Activated CD4-positive, CD25-positive, alpha-beta regulatory T cell treated with anti-CD3 and anti-CD28 coated beads, Interleukin-2, amount 50 U/mL, for 24 hours (primary cell): ENCODE data around the gene ZNF548.

Experiments
- ATAC-seq, 2 donors: fragments of 150-1000 bp; cut with Tn5 transposase; one replicate each; pipeline ENCODE4 v1.10.0; 2021; ENCODE audit warnings: mild to moderate bottlenecking in 1 of 2, moderate library complexity in 1 of 2

ZNF548 gene

DNA sequence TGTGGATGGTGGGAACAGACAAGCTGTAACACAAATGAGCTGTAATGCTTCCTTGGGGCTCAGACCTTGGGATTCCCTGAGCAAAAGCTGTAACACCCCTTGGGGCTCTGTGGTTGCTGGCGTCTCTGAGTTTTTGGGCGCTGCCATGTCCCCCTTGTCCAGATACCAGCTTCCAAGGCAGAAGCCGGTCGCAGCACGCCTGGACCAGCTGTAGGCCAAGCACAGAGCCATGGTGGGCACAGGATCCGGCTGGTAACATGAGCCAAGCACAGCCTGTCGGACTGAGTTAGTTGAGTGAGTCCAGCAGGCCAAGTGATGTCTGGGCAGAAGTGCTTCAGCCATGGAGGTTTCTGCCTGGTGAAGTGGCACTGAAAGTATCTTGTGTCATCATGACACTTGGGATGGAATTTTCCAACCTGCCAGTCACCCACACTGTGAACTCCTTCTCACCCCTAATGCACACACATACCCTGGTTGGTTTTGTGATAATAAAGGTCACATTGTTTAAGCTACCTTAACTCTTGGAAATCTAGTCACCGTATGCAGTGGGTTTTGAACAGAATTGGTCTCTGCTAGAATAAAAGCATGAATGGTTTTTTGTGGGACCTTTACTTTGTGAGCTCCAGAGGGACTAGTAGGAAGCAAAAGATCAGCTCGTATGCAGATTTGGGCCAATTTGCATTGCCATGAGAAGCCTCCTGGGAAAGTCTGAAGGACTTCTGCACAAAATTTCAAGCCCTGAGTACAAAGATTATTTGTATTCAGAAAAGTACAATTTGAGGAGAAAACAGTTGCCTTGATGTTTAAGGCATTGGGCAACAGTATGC lies 14.3 kb downstream of the ZNF548 start:
- ATAC-seq = no peak

DNA sequence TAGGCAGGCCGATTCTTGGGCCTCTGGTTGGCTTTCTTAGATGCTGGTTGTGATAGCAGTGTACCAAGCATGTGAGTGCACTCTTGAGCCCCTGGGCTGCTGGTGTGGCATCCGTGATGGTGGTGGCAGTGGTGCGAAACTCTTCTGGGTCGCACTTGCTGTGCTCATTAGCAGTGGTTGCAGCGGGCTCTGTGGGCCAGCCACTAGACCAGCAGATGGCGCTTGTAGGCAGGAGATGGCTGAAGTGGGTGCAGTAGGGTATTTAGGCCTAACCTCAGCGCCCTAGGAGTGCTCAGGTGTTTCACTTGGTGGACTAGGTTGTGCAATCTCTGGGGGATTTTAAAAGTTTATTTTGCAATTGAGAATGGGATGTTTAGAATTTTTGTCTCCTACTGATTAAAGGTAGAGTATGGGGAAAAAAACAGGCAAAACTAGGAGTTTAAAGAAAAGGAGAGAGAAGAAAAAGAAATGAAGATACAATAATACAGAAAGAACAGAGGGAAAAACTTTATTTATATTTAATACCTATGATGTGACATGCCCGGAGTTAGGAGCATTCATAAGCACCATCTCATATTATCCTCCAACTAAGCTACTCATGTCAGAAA lies 17.0 kb downstream of the ZNF548 start:
- ATAC-seq = peak; percentile 38 to 46

DNA sequence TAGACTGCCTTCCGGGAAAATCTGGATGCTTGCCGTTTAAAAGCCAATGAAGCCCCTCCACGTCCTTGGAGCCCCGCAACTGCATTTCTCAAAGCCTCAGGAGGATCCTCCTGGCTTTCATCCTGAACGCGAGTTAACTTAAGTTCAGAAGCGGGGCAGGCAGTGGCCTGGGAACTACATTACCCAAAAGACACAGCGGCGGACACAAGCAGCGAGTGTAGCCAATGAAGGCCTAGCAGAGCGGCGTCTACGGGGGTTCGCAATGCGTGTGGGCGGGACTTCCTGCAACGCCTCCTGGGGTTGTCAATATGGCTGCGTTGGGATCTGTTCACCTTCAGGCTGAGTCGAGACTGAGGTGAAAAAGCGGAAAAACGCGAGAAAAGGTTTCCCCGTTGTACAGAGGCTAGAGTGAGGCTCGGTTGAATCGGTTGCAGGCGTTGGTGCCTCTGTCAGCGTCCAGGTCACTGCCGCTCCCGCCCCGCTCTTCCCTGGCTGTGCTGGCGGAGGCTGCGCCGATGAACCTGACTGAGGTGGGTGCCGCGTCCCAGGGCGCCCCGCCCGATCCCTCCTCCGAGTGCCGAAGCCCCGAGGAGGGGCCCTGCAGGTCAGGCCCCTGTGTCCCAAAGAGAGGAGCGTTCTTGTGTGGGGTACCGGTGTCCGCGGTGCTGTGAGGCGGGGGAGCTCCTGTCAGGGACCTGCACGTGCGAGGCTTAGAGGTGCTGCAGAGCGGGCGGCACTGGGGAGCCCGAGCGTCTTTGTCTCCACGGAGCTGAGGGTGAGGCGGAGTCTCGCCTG lies 21.4 kb downstream of the ZNF548 start, which contains the start of gene ZNF17:
Gene ZNF17 (plus strand): TSS at position 285 of the 795 bp plus-strand sequence. CDS start 2,455 bp downstream, outside the sequence.
- ATAC-seq = peak; percentile 100

DNA sequence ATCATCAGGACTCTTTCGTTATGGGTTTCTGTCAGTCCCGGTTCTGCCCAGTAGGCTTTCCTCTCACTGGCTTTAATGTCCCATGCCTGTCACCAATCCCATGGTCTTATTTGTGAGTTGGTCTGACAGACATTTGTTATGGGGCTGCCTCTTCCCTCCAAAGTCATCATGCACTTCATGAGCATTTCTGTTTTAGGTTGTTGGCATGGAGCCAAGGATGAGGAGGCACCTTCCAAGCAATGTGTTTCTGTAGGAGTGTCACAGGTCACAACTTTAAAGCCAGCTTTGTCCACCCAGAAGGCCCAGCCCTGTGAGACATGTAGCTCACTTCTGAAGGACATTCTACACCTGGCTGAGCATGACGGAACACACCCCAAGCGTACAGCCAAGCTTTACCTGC lies 29.8 kb downstream of the ZNF548 start:
- no peak for ATAC-seq

DNA sequence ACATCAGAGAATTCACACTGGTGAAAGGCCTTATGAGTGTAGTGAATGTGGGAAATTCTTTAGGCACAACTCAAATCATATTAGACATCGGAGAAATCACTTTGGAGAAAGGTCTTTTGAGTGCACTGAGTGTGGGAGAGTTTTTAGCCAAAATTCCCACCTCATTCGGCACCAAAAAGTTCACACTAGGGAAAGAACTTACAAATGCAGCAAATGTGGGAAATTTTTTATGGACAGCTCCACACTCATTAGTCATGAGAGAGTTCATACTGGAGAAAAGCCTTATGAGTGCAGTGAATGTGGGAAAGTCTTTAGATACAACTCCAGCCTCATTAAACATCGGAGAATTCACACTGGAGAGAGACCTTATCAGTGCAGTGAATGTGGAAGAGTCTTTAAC lies 31.4 kb downstream of the ZNF548 start:
- no peak for ATAC-seq

DNA sequence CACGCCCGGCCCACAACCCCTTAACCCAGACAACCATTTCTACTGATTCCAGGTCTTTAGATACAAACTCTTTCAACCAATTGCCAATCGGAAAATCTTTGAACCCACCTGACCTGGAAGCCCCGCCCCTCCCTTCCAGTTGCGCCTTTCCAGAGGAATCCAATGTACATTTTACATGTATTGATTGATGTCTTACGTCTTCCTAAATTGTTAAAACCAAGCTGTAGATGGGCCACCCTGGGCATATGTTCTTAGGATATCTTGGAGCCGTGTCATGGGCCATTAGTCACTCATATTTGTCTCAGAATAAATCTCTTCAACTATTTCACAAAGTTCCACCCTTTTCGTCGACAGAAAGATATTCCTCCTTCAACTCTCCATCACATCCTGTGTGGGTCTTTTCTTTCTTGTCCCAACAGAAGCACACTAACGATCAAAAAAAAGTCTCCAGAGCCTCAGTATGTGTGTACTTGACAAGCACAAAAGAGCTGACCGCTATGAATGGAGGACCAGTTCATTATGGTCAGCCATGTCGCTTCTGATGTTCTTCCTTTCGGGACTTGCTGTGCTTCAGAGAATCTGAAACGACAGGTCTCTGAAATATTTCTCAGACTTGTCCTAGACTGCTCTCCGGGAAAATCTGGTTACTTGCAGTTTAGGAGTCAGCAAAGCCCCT lies 44.9 kb downstream of the ZNF548 start:
- ATAC-seq = peak in 1 of 2 donors; percentile 1

DNA sequence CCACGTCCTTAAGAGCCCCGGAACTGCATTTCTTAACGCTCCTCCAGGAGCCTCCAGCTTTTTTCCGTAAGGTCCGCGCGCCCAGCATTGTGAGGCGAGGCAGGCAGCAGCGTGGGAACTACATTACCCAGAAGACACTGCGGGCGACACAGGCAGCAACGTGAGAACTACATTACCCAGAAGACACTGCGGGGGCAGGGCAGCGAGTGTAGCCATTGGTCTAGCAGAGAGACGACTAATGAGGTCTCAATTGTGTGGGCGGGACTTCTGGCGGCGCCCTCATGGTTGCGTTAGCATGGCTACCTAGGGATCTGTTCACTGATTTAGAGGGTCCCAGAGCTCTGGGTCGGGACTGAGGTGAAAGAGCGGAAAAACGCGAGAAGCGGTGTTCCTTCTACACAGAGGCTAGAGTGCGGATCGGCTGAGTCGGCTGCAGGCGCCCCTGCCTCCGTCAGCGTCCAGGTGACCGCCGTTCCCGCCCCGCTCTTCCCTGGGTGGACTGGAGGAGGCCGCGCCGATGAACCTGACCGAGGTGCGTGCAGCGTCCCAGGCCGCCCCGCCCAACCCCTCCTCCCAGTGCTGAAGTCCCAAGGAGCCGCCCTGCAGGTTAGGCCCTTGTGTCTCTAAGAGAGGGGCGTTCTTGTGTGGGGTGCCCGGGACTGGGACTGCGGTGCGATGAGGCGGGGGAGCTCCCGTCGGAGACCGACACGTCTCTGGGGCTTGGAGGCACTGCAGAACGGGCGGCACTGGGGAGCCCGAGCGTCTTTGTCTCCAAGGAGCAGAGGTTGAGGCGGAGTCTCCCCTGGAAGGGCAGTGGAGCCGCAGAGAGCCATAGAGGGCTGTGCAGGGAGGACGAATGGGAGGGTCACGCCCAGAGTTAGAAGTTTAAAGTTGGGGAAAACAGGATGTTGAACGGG lies 45.7 kb downstream of the ZNF548 start, which contains the start of gene ZNF749:
Gene ZNF749 (plus strand): TSS at position 264 of the 917 bp plus-strand sequence. CDS start 254 bp downstream, at position 518.
- ATAC-seq = peak; percentile 99 to 100

DNA sequence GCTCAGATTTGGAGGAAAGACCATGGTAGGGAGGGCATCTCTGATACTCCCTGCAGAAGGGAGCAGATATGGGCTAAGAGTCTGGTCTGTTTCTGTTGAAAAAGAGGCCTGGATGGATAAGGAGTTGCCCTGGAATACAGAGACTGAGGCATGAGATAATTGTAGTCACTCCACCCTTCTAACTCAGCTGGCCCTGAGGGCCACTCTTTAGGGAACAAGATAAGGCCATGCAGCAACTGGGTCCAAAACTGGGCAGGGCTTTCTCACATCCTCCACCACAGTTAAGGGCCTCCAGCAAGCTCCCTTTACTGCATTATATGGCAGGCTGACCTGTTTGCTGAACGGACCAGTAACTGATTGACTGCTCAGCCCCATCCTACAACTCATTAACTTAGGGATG lies 46.8 kb downstream of the ZNF548 start:
- ATAC-seq = no peak

DNA sequence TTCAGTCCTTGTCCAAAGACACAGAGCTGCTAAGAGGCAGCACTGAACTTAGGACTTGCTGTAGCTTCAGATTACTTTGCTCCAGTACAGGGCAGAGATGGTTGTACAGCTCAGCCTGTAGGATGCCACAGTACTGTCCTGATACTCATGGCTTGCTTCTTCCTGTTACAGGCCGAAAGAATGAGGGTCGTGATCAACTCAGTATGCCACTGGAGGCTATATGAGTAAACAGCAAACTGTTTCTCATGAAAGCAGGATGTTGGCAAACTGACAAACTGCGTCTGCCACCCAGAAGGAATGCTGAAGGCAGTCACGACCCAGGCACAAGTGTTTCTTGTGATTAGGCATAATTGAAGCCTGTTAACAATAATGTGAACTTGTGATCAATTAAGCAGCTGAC lies 48.3 kb downstream of the ZNF548 start:
- ATAC-seq = no peak

DNA sequence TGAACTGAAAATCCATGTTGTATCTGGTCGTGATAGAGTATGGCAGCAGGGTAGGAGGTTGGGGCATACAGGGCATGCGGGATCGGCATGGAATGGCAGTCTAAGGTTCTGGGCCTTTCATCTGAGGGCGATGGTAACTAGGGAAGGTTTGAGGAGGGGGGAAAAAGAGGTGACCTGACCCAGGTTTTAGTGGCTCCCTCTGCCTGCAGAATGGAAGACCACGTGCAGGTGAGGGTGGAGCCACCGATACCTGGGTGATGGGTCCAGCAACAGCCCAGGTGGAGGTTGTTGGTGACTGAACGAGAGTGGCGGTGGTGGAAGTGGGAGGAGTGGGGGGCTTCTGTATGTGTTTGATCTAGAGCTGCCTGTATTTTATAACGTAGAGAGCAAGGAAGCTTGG lies 49.3 kb downstream of the ZNF548 start:
- ATAC-seq = no peak

DNA sequence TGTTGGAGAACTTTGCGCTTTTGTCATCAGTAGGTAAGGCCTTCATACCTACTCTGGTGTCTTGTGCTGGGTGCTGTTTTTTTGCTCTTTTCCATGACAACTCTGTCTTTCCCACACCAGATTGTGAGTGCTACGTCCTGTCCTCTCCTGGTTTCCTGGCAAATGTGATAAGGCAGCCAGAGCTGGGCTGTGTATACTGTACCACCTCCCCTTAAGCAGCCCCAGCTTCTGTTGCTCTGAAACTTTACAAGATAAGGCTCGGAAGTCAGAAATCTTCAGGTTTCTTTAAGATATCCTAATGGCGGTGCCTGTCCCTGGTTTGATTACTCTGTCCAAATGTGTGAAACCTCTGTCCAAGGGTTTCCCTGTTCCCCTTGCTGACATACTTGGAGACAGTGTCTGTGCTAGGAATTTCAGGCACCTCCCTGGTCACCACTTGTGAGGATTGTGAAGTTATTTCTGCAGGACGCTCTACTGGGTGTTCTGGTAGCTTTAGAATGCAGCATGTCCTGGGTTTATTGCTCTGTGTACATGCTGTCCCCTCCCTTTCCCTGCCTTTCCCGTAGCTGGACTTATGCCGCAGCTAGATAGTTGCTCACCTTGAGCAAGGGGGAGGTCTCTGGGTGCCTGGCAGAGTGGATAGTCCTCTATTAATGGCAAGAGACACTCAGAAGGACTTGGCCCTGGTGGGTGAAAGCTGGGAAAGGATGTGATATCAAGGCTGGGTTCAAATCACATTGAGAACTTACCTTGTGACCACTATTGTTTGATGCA lies 52.5 kb downstream of the ZNF548 start:
- no peak for ATAC-seq

DNA sequence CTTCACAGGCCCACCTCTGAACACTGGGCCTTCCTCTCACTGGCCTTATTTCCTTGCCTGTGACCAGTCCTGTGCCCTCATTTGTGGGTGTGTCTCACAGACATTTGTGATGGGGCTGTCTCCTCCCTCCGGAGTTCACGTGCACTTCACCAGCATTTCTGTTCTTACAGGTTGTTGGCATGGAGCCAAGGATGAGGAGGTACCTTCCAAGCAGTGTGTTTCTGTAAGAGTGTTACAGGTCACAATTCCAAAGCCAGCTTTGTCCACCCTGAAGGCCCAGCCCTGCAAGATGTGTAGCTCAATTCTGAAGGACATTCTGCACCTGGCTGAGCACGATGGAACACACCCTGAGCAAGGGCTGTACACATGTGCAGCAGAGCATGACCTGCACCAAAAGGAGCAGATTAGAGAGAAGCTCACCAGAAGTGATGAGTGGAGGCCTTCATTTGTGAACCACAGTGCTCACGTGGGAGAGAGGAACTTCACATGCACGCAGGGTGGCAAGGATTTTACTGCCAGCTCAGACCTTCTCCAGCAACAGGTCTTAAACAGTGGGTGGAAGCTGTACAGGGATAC lies 53.6 kb downstream of the ZNF548 start:
- ATAC-seq = no peak

DNA sequence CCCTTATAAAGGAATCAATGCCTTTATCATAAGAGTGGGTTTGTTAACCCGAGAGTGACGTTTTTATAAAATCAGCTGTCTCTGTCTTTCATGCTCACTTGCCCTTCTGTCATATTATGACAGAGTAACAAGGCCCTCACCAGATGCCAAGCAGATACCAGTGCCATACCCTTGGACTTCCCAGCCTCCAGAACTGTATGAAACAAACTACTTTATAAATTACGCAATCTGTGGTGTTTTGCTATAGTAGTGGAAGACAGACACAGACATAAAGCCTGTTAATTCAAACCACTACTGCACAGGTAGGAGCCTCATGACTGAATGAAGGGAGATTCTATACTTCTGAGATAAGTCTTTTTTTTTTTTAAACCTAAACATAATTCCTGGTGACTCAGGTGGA lies 62.7 kb downstream of the ZNF548 start:
- no peak for ATAC-seq
